GM12878 (cell line): ENCODE results near the gene FLT3LG. TPM values are rescaled to one million over a fixed set of nuclear protein-coding genes. Genes with fewer than 3 reads are reported as not detected.

Experiments used
- ATAC-seq: fragments of 200-7000 bp; cut with Tn5 transposase; 3 replicates; pipeline ENCODE4 v1.9.1; 2020; ENCODE audit warnings: mild to moderate bottlenecking, moderate library complexity
- BruUV-seq: library from RNA; stranded (reverse); fragments of 400-500 nt; replicated peaks from 2 replicates; lab custom pipeline; 2021; lab: Mats Ljungman, UMichigan
- CTCF ChIA-PET: fragments of 300-600 bp; sonication (Branson Sonifier 250); formaldehyde crosslinking; extraction: SDS; loops from one replicate; lab custom pipeline; 2021; ENCODE audit warnings: inconsistent platforms; lab: Yijun Ruan, JAX
- POLR2A ChIA-PET: fragments of 350-600 bp; formaldehyde crosslinking; extraction: SDS; loops from one replicate; lab custom pipeline; 2021; ENCODE audit warnings: inconsistent platforms; lab: Charles Lee
- RAD21 ChIA-PET: fragments of 300-600 bp; sonication (Branson Sonifier 250); formaldehyde crosslinking; loops from one replicate; lab custom pipeline; 2023; ENCODE audit warnings: antibody characterized with exemption; ENCODE audit not compliant: unreplicated experiment; lab: Charles Lee
- SMC1A ChIA-PET: fragments of 300-600 bp; sonication (Branson Sonifier 250); formaldehyde crosslinking; loops from one replicate; lab custom pipeline; 2023; ENCODE audit not compliant: unreplicated experiment, uncharacterized antibody; lab: Charles Lee
- DNase-seq: peaks from one replicate; pipeline ENCODE4 v3.0.0-alpha.2; 2011; ENCODE audit warnings: low read depth, low spot score
- FAIRE-seq: peaks from 3 replicates; lab custom pipeline; 2011; peaks lifted over from hg19 to GRCh38; lab: Jason Lieb, UNC
- H2AFZ ChIP-seq: 2 replicates; pipeline ENCODE4 v1.6.0; 2011; ENCODE audit warnings: low read depth, low read length, control low read depth; ENCODE audit not compliant: control insufficient read depth
- H3K27ac ChIP-seq: 2 replicates; pipeline ENCODE4 v1.5.1; 2011; ENCODE audit warnings: control low read depth; ENCODE audit not compliant: control insufficient read depth, insufficient read depth
- H3K27me3 ChIP-seq, 2 experiments: replicated peaks in 1 of 2; 2 replicates each; pipeline versions ENCODE4 v1.6.0 to v1.6.1; 2011; ENCODE audit warnings: low read length in 1 of 2; ENCODE audit not compliant: control insufficient read depth in 2 of 2, insufficient read depth in 2 of 2
- H3K36me3 ChIP-seq, 2 experiments: 2 replicates each; pipeline ENCODE4 v1.5.1; 2011; ENCODE audit warnings: low read length in 1 of 2; ENCODE audit not compliant: control insufficient read depth in 2 of 2, insufficient read depth in 2 of 2
- H3K4me1 ChIP-seq: 2 replicates; pipeline ENCODE4 v1.6.1; 2011; ENCODE audit warnings: mild to moderate bottlenecking, low read length, moderate library complexity, mixed read lengths; ENCODE audit not compliant: control insufficient read depth, insufficient read depth
- H3K4me2 ChIP-seq: 2 replicates; pipeline ENCODE4 v1.6.0; 2011; ENCODE audit warnings: control low read depth; ENCODE audit not compliant: control insufficient read depth, insufficient read depth
- H3K4me3 ChIP-seq: fragments of 200-600 bp; sonication (generic); 2 replicates; pipeline ENCODE4 v1.5.1; 2016
- H3K79me2 ChIP-seq: 2 replicates; pipeline ENCODE4 v1.6.0; 2011; ENCODE audit warnings: low read length; ENCODE audit not compliant: control insufficient read depth, insufficient read depth
- H3K9ac ChIP-seq: 2 replicates; pipeline ENCODE4 v1.8.0; 2011; ENCODE audit warnings: low read length, control low read depth, mixed read lengths; ENCODE audit not compliant: control insufficient read depth, insufficient read depth
- H3K9me3 ChIP-seq: replicated peaks from 3 replicates; pipeline ENCODE4 v1.5.1; 2011; ENCODE audit warnings: mild to moderate bottlenecking, low read length; ENCODE audit not compliant: control insufficient read depth, insufficient read depth
- H4K20me1 ChIP-seq: 2 replicates; pipeline ENCODE4 v1.6.0; 2011; ENCODE audit not compliant: control insufficient read depth, insufficient read depth
- CREB1 ChIP-seq: IDR thresholded peaks from 2 replicates; pipeline ENCODE4 v1.6.1; 2012; ENCODE audit warnings: low read depth, mild to moderate bottlenecking, inconsistent platforms
- ELK1 ChIP-seq: IDR thresholded peaks from 2 replicates; pipeline ENCODE4 v1.6.1; 2012; ENCODE audit warnings: low read depth, low read length, improper control_type of control experiment
- ETV6 ChIP-seq, 2 experiments: fragments of 450-650 bp in 1 of 2; IDR thresholded peaks in 1 of 2; conservative IDR thresholded peaks in 1 of 2; 2 replicates each; pipeline ENCODE4 v1.6.1; 2014; ENCODE audit warnings: antibody characterized with exemption in 1 of 2, borderline replicate concordance in 1 of 2, low read depth in 1 of 2, mild to moderate bottlenecking in 1 of 2, moderate library complexity in 1 of 2
- HDAC2 ChIP-seq: fragments of 200-600 bp; sonication (generic); IDR thresholded peaks from 2 replicates; pipeline ENCODE4 v1.6.1; 2017
- IKZF1 ChIP-seq: fragments of 450-650 bp; conservative IDR thresholded peaks from 2 replicates; pipeline ENCODE4 v1.6.1; 2017; ENCODE audit warnings: antibody characterized with exemption, mild to moderate bottlenecking
- MEF2A ChIP-seq: IDR thresholded peaks from 2 replicates; pipeline ENCODE4 v1.6.1; 2011; ENCODE audit warnings: low read depth, mild to moderate bottlenecking, low read length, moderate library complexity; ENCODE audit not compliant: insufficient read depth
- MLLT1 ChIP-seq: fragments of 450-650 bp; IDR thresholded peaks from 2 replicates; pipeline ENCODE4 v1.6.1; 2016; ENCODE audit warnings: mild to moderate bottlenecking
- NR2C2 ChIP-seq: IDR thresholded peaks from 2 replicates; pipeline ENCODE4 v1.6.1; 2011; ENCODE audit warnings: borderline replicate concordance, low read depth; ENCODE audit not compliant: control insufficient read depth, insufficient read length
- NR2F1 ChIP-seq: fragments of 450-650 bp; conservative IDR thresholded peaks from 2 replicates; pipeline ENCODE4 v1.6.1; 2017; ENCODE audit warnings: mild to moderate bottlenecking
- NRF1 ChIP-seq: conservative IDR thresholded peaks from 2 replicates; pipeline ENCODE4 v1.6.1; 2011; ENCODE audit warnings: mild to moderate bottlenecking, low read depth, low read length, improper control_type of control experiment
- RCOR1 ChIP-seq: conservative IDR thresholded peaks from 2 replicates; pipeline ENCODE4 v1.6.1; 2012; ENCODE audit warnings: low read depth, low read length, improper control_type of control experiment
- RELB ChIP-seq: fragments of 450-650 bp; IDR thresholded peaks from 2 replicates; pipeline ENCODE4 v1.6.1; 2017; ENCODE audit warnings: low read depth, mild to moderate bottlenecking, moderate library complexity
- TAF1 ChIP-seq: IDR thresholded peaks from 2 replicates; pipeline ENCODE4 v1.6.1; 2011; ENCODE audit warnings: mild to moderate bottlenecking, low read depth, low read length, borderline replicate concordance
- TCF7 ChIP-seq: IDR thresholded peaks from 2 replicates; pipeline ENCODE4 v1.6.1; 2014; ENCODE audit warnings: antibody characterized with exemption, borderline replicate concordance
- YBX1 ChIP-seq: fragments of 450-650 bp; IDR thresholded peaks from 2 replicates; pipeline ENCODE4 v1.6.1; 2016; ENCODE audit warnings: antibody characterized with exemption
- ZNF217 ChIP-seq: fragments of 450-650 bp; IDR thresholded peaks from 2 replicates; pipeline ENCODE4 v1.6.1; 2017; ENCODE audit warnings: antibody characterized with exemption, mild to moderate bottlenecking
- ZNF687 ChIP-seq: fragments of 450-650 bp; IDR thresholded peaks from 2 replicates; pipeline ENCODE4 v1.6.1; 2017; ENCODE audit warnings: mild to moderate bottlenecking, moderate library complexity
- WGBS: methylation state at CpG from one replicate; pipeline ENCODE4 v1.1.6; 2016; ENCODE audit warnings: low lambda C conversion rate; ENCODE audit not compliant: insufficient replicate concordance, insufficient coverage; ENCODE audit errors: missing lambda C conversion rate; 5-methylcytosine and 5-hydroxymethylcytosine counted together
- in situ Hi-C: fragments of 300-500 bp; cut with MboI; formaldehyde crosslinking; loops from 9 replicates; pipeline ENCODE4 v1.14.3; 2018; ENCODE audit warnings: mixed read lengths
- intact Hi-C: fragments of 100-400 bp; cut with micrococcal nuclease; formaldehyde crosslinking; loops from one replicate; pipeline ENCODE4 v1.14.2; 2022; ENCODE audit not compliant: unreplicated experiment
- polyA plus RNA-seq, 11 experiments: library from polyadenylated mRNA; depleted of rRNA in 4 of 11; unstranded in 6 of 11; stranded (reverse) in 5 of 11; fragments of >200 nt; fragmentation: Nextera tagmentation in 4 of 11; fragmentation: Illumina TruSeq in 1 of 11; extraction: Ambion mirVana in 4 of 11; extraction: Trizol in 1 of 11; gene quantifications; 1 replicate in 1 of 11; 2 replicates in 10 of 11; pipeline versions ENCODE4 v1.2.1 to v1.2.3, GENCODE V29; 2011 to 2016; ENCODE audit warnings: inconsistent platforms in 2 of 11, missing spikeins in 2 of 11, low read depth in 1 of 11
- total RNA-seq, 4 experiments: library from RNA; depleted of rRNA in 3 of 4; stranded (reverse); fragments of >200 nt in 3 of 4; fragmentation: Illumina TruSeq in 1 of 4; extraction: Trizol in 1 of 4; gene quantifications; 2 replicates each; pipeline versions ENCODE4 v1.2.1 to v1.2.3, GENCODE V29; 2013 to 2021

FLT3LG gene
- total and polyA plus RNA-seq, 10 of the 15 experiments (the other 5 are each of a cell fraction or from before 2014, with no cell fraction given): 0.68 to 13.1 (median 4.3) TPM

GRCh38 chr19:49455773-49456172 is 18.2 kb upstream of the FLT3LG start:
- ChIA-PET SMC1A (interaction anchor here (9.0 kb wide), 1 partner anchor 14 kb away, joined by 53 read pairs; no protein-coding TSS in a partner anchor), RAD21 (interaction anchor here (1.1 to 9.0 kb wide), 2 partner anchors 15 to 64 kb away, joined by 3 to 90 read pairs; no protein-coding TSS in a partner anchor)
- peaks cover 25% of the 10 kb centered on the region for H3K4me1 ChIP-seq

More at GRCh38 chr19:49455773-49456172, 18.2 kb upstream of the FLT3LG start:
- no TSS peak for BruUV-seq
- ChIA-PET CTCF (interaction anchor here (0.7 to 4.9 kb wide), 7 partner anchors 11 to 127 kb away, joined by 3 to 31 read pairs (median 3); partner anchors contain the start of gene FLT3LG), POLR2A (interaction anchor here (0.6 to 6.1 kb wide), 2 partner anchors 11 to 39 kb away, joined by 4 to 44 read pairs; partner anchors contain the start of gene RPS11)
- 86% methylated on average over 5 of the region's 5 CpGs for WGBS
- H3K27me3 ChIP-seq: no peaks in the 10 kb centered on the region
- intact Hi-C loops: no loop called here
- H3K9me3 ChIP-seq: no peaks in the 10 kb centered on the region
- DNase-seq: no peak
- H3K79me2 ChIP-seq: peaks cover 23% of the 10 kb centered on the region
- H3K27ac ChIP-seq: no peak overlapping the region
- H3K4me2 ChIP-seq: no peak overlapping the region
- H4K20me1 ChIP-seq: no peaks in the 10 kb centered on the region
- H3K4me3 ChIP-seq: no peak overlapping the region
- peaks cover 0 to 4% of the 10 kb centered on the region in 2 experiments for H3K36me3 ChIP-seq
- no peak overlapping the region for H3K9ac ChIP-seq
- TF ChIP-seq NR2F1 (no peak), HDAC2 (no peak), IKZF1 (no peak), MLLT1 (no peak), RCOR1 (no peak), NRF1 (no peak), RELB (no peak), MEF2A (no peak), TAF1 (no peak), CREB1 (no peak), ETV6 (conservative IDR thresholded peaks at IDR 0.05 in 1 of 2, IDR thresholded peaks at IDR 0.05 in 1 of 2; ENCODE audit: borderline replicate concordance in 1 of 2, low read depth in 1 of 2) (no peak), ZNF687 (no peak), NR2C2 (no peak), ZNF217 (no peak), YBX1 (no peak), TCF7 (no peak), ELK1 (no peak)
- no peak for ATAC-seq
- no peak for FAIRE-seq
- H2AFZ ChIP-seq: no peak overlapping the region
- in situ Hi-C loops: no loop called here
